Liver (tissue), 9 donors: ENCODE results near the gene DNAH10. TPM values are rescaled to one million over a fixed set of nuclear protein-coding genes. Genes with fewer than 3 reads are reported as not detected.

Experiments used
- DNase-seq: peaks from one replicate; pipeline ENCODE4 v3.0.0-alpha.2; 2017; ENCODE audit warnings: low spot score
- H3K27ac ChIP-seq, 2 donors: one replicate each; pipeline ENCODE4 v1.7.0; 2013; ENCODE audit warnings: inconsistent platforms in 2 of 2, low read length in 2 of 2, control low read depth in 1 of 2, low read depth in 1 of 2, mild to moderate bottlenecking in 1 of 2
- H3K27me3 ChIP-seq, 4 donors: one replicate each; pipeline versions ENCODE4 v1.6.1 to v1.7.0; 2013; ENCODE audit warnings: low read length in 3 of 4, inconsistent platforms in 1 of 4, mild to moderate bottlenecking in 1 of 4, moderate library complexity in 1 of 4; ENCODE audit not compliant: control insufficient read depth in 4 of 4, insufficient read depth in 4 of 4
- H3K36me3 ChIP-seq, 4 donors: one replicate each; pipeline versions ENCODE4 v1.6.1 to v1.7.0; 2013; ENCODE audit warnings: low read length in 3 of 4, mild to moderate bottlenecking in 3 of 4, low read depth in 1 of 4, moderate library complexity in 1 of 4; ENCODE audit not compliant: control insufficient read depth in 4 of 4, insufficient read depth in 3 of 4
- H3K4me1 ChIP-seq, 4 donors: one replicate each; pipeline versions ENCODE4 v1.6.1 to v1.7.0; 2013; ENCODE audit warnings: low read length in 3 of 4, mild to moderate bottlenecking in 3 of 4, moderate library complexity in 1 of 4; ENCODE audit not compliant: control insufficient read depth in 4 of 4, insufficient read depth in 4 of 4
- H3K4me3 ChIP-seq, 3 donors: one replicate each; pipeline versions ENCODE4 v1.6.1 to v1.7.0; 2013; ENCODE audit warnings: low read length in 3 of 3, control low read depth in 1 of 3, low read depth in 1 of 3, mild to moderate bottlenecking in 1 of 3
- H3K9ac ChIP-seq, 2 donors: one replicate each; pipeline ENCODE4 v1.7.0; 2013; ENCODE audit warnings: low read length in 2 of 2, mild to moderate bottlenecking in 2 of 2, moderate library complexity in 2 of 2, control low read depth in 1 of 2, low read depth in 1 of 2
- H3K9me3 ChIP-seq, 4 donors: one replicate each; pipeline versions ENCODE4 v1.6.1 to v1.7.0; 2013; ENCODE audit warnings: low read length in 3 of 4; ENCODE audit not compliant: control insufficient read depth in 4 of 4
- EGR1 ChIP-seq, 2 donors: IDR thresholded peaks; 2 replicates each; pipeline ENCODE4 v1.6.1; 2016 to 2018; ENCODE audit warnings: antibody characterized with exemption in 2 of 2, low read depth in 2 of 2
- FOXA1 ChIP-seq: IDR thresholded peaks from 2 replicates; pipeline ENCODE4 v1.6.1; 2016; ENCODE audit warnings: antibody characterized with exemption
- GABPA ChIP-seq, 2 donors: IDR thresholded peaks in 1 of 2; conservative IDR thresholded peaks in 1 of 2; 2 replicates each; pipeline ENCODE4 v1.6.1; 2016; ENCODE audit warnings: antibody characterized with exemption in 2 of 2, mild to moderate bottlenecking in 1 of 2, moderate library complexity in 1 of 2
- HNF4A ChIP-seq, 2 donors: conservative IDR thresholded peaks; 2 replicates each; pipeline ENCODE4 v1.6.1; 2016; ENCODE audit warnings: antibody characterized with exemption in 2 of 2, mild to moderate bottlenecking in 2 of 2
- HNF4G ChIP-seq: IDR thresholded peaks from 2 replicates; pipeline ENCODE4 v1.6.1; 2016; ENCODE audit warnings: antibody characterized with exemption
- JUND ChIP-seq, 2 donors: IDR thresholded peaks; 2 replicates each; pipeline ENCODE4 v1.6.1; 2016; ENCODE audit warnings: antibody characterized with exemption in 2 of 2
- RAD21 ChIP-seq, 2 donors: IDR thresholded peaks; 2 replicates each; pipeline ENCODE4 v1.6.1; 2016; ENCODE audit warnings: antibody characterized with exemption in 2 of 2, mild to moderate bottlenecking in 2 of 2
- RXRA ChIP-seq, 2 donors: IDR thresholded peaks; 2 replicates each; pipeline ENCODE4 v1.6.1; 2017 to 2018; ENCODE audit warnings: antibody characterized with exemption in 2 of 2, mild to moderate bottlenecking in 1 of 2
- SP1 ChIP-seq: IDR thresholded peaks from 2 replicates; pipeline ENCODE4 v1.6.1; 2018; ENCODE audit warnings: antibody characterized with exemption, mild to moderate bottlenecking
- TAF1 ChIP-seq: conservative IDR thresholded peaks from 2 replicates; pipeline ENCODE4 v1.6.1; 2016; ENCODE audit warnings: antibody characterized with exemption, mild to moderate bottlenecking
- YY1 ChIP-seq: IDR thresholded peaks from 2 replicates; pipeline ENCODE4 v1.6.1; 2016; ENCODE audit warnings: antibody characterized with exemption, mild to moderate bottlenecking
- WGBS: extraction: QIAGEN DNeasy Blood & Tissue Kit; methylation state at CpG from one replicate; pipeline ENCODE4 v1.1.7; 2013; 5-methylcytosine and 5-hydroxymethylcytosine counted together
- polyA plus RNA-seq, 2 donors: library from polyadenylated mRNA; stranded (reverse) in 1 of 2; unstranded in 1 of 2; fragments of 200-250 nt in 1 of 2; fragments of >200 nt in 1 of 2; fragmentation: Nextera tagmentation in 1 of 2; extraction: Ambion mirVana in 1 of 2; gene quantifications; one replicate each; pipeline versions ENCODE4 v1.2.1 to v1.2.3, GENCODE V29; 2013 to 2015
- total RNA-seq, 2 donors: library from RNA; depleted of rRNA; stranded (reverse); fragments of >200 nt; gene quantifications; one replicate each; pipeline ENCODE4 v1.2.3, GENCODE V29; 2014
- TF ChIP-seq, protein P1 (sequence below): IDR thresholded peaks from 2 replicates; pipeline ENCODE4 v1.6.1; 2016; ENCODE audit warnings: antibody characterized with exemption
- TF ChIP-seq, protein P2 (sequence below): fragments of 150-350 bp; IDR thresholded peaks from 2 replicates; pipeline ENCODE4 v1.5.1; 2017; ENCODE audit warnings: improper control_type of control experiment, low read depth, low read length; ENCODE audit not compliant: missing input control
- TF ChIP-seq, protein P3 (sequence below): IDR thresholded peaks from 2 replicates; pipeline ENCODE4 v1.6.1; 2016; ENCODE audit warnings: antibody characterized with exemption, mild to moderate bottlenecking
- TF ChIP-seq, protein P4 (sequence below): IDR thresholded peaks from 2 replicates; pipeline ENCODE4 v1.6.1; 2016; ENCODE audit warnings: antibody characterized with exemption
- donor health status: healthy.
- donor health status: healthy.
- donor health status: healthy.
- donor health status: healthy.
- donor health status: healthy.

DNAH10 gene
- total and polyA plus RNA-seq, 4 donors = 0.05 to 0.47 (median 0.07) TPM

DNA sequence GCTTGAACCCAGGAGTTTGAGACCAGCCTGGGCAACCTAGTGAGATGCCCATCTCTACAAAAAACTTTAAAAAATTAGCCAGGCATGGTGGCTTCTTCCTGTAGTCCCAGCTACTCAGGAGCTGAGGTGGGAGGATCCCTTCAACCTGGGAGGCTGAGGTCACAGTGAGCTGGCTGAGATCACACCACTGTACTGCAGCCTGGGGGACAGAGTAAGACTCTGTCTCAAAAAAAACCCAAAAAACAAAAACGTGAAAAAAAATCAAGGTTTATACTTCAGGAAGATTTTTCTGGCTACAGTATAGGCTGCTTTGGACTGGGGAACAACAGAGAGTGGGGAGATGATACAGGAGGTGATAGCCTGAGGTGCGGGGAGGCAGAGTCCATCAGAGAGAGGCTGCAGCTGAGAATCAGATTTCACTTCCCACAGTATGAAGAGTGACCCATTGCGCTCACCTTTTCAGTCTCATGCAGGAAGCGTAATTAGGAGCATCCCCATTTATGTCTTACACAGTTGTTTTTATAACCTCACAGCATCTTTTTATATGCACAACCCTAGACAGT is 28.9 kb downstream of the DNAH10 start:
- Histone ChIP-seq H3K9me3 (no peaks in the 10 kb centered on the region), H3K4me1 (no peaks in the 10 kb centered on the region), H3K27ac (no peak overlapping the region), H3K36me3 (no peaks in the 10 kb centered on the region), H3K9ac (no peak overlapping the region), H3K27me3 (no peaks in the 10 kb centered on the region), H3K4me3 (no peak overlapping the region)
- WGBS = 75% methylated on average over 4 of the region's 4 CpGs
- no peak for DNase-seq
- no peak for TF ChIP-seq YY1
- TF ChIP-seq, protein P1, sequence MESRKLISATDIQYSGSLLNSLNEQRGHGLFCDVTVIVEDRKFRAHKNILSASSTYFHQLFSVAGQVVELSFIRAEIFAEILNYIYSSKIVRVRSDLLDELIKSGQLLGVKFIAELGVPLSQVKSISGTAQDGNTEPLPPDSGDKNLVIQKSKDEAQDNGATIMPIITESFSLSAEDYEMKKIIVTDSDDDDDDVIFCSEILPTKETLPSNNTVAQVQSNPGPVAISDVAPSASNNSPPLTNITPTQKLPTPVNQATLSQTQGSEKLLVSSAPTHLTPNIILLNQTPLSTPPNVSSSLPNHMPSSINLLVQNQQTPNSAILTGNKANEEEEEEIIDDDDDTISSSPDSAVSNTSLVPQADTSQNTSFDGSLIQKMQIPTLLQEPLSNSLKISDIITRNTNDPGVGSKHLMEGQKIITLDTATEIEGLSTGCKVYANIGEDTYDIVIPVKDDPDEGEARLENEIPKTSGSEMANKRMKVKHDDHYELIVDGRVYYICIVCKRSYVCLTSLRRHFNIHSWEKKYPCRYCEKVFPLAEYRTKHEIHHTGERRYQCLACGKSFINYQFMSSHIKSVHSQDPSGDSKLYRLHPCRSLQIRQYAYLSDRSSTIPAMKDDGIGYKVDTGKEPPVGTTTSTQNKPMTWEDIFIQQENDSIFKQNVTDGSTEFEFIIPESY = no peak
- TF ChIP-seq JUND (IDR thresholded peaks at IDR 0.05) = no peak
- TF ChIP-seq EGR1 (IDR thresholded peaks at IDR 0.05; ENCODE audit: low read depth in 2 of 2) = no peak
- TF ChIP-seq FOXA1 = no peak
- no peak for TF ChIP-seq HNF4G
- no peak for TF ChIP-seq TAF1
- TF ChIP-seq, protein P2, sequence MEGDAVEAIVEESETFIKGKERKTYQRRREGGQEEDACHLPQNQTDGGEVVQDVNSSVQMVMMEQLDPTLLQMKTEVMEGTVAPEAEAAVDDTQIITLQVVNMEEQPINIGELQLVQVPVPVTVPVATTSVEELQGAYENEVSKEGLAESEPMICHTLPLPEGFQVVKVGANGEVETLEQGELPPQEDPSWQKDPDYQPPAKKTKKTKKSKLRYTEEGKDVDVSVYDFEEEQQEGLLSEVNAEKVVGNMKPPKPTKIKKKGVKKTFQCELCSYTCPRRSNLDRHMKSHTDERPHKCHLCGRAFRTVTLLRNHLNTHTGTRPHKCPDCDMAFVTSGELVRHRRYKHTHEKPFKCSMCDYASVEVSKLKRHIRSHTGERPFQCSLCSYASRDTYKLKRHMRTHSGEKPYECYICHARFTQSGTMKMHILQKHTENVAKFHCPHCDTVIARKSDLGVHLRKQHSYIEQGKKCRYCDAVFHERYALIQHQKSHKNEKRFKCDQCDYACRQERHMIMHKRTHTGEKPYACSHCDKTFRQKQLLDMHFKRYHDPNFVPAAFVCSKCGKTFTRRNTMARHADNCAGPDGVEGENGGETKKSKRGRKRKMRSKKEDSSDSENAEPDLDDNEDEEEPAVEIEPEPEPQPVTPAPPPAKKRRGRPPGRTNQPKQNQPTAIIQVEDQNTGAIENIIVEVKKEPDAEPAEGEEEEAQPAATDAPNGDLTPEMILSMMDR = no peak
- TF ChIP-seq, protein P3, sequence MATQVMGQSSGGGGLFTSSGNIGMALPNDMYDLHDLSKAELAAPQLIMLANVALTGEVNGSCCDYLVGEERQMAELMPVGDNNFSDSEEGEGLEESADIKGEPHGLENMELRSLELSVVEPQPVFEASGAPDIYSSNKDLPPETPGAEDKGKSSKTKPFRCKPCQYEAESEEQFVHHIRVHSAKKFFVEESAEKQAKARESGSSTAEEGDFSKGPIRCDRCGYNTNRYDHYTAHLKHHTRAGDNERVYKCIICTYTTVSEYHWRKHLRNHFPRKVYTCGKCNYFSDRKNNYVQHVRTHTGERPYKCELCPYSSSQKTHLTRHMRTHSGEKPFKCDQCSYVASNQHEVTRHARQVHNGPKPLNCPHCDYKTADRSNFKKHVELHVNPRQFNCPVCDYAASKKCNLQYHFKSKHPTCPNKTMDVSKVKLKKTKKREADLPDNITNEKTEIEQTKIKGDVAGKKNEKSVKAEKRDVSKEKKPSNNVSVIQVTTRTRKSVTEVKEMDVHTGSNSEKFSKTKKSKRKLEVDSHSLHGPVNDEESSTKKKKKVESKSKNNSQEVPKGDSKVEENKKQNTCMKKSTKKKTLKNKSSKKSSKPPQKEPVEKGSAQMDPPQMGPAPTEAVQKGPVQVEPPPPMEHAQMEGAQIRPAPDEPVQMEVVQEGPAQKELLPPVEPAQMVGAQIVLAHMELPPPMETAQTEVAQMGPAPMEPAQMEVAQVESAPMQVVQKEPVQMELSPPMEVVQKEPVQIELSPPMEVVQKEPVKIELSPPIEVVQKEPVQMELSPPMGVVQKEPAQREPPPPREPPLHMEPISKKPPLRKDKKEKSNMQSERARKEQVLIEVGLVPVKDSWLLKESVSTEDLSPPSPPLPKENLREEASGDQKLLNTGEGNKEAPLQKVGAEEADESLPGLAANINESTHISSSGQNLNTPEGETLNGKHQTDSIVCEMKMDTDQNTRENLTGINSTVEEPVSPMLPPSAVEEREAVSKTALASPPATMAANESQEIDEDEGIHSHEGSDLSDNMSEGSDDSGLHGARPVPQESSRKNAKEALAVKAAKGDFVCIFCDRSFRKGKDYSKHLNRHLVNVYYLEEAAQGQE = no peak
- no peak for TF ChIP-seq HNF4A (conservative IDR thresholded peaks at IDR 0.05)
- TF ChIP-seq GABPA (IDR thresholded peaks at IDR 0.05 in 1 of 2, conservative IDR thresholded peaks at IDR 0.05 in 1 of 2) = no peak
- TF ChIP-seq, protein P4, sequence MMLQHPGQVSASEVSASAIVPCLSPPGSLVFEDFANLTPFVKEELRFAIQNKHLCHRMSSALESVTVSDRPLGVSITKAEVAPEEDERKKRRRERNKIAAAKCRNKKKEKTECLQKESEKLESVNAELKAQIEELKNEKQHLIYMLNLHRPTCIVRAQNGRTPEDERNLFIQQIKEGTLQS = no peak
- no peak for TF ChIP-seq RXRA (IDR thresholded peaks at IDR 0.05)
- no peak for TF ChIP-seq SP1
- no peak for TF ChIP-seq RAD21 (IDR thresholded peaks at IDR 0.05)

DNA sequence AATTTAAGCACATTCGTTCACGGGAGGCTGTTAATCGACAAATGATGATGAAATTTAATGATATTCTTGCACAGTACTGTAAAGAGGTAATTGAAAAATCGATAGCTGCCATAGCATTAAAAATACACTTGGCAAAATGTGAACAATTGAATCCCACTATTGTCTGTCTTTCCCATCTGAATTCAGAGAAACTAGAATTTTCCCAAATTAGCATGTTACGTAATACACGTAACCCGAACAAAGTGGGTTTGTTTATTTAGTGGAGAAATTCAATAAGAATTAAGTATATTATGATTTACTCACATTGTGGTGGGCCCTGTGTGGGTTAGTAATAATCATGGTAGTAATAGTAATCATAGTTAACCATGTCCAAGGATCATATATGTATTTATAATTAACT is 31.9 kb downstream of the DNAH10 start:
- no peak for TF ChIP-seq TAF1
- DNase-seq = no peak
- Histone ChIP-seq H3K36me3 (no peaks in the 10 kb centered on the region), H3K4me3 (no peak overlapping the region), H3K27ac (no peak overlapping the region), H3K4me1 (no peaks in the 10 kb centered on the region), H3K9me3 (no peaks in the 10 kb centered on the region), H3K9ac (no peak overlapping the region), H3K27me3 (no peaks in the 10 kb centered on the region)
- WGBS = 75% methylated on average over 7 of the region's 7 CpGs
